ENCODE data around the gene ACTMAP.

DNA sequence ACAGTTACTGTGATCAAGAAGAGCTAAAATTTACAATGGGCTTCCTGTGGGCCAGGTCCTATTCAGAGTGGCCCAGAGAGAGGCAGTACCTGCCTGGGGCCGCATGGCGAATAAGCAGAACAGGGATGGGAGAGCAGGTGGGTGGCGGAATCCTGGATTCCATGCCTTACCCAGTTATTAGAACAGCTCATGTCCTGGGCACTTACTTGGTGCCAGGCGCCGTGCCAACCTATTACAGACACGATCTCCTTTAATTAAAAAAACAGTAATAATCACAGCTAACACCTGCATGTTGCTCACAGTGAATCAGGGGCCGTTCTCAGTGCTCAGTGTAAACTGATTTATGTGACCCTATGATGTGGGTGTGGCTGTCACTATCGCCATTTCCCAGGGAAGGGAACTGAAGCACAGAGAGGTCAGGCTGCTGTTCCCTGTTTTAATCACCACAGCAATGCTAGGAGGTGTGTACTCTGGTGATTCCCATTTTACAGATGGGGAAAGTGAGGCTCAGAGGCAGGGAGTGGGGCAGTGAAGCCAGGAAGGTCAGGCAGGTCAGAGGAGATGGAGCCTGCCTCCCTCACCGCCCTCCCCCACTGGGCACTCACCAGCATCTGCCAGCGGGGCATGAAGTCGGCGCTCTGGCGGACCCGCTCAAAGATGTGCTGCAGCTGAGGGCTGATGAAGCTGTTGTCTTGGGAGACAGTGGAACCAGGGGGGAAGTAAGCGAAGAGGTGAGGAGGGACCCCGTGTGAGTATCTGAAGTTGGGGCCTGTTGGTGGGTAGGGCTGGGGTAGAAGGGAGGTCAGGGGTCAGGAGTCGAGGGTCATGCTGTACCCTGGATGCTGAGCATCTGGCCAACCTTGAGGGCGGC lies 45.6 kb downstream of the ACTMAP start:
- TF ChIP-seq, protein P1, sequence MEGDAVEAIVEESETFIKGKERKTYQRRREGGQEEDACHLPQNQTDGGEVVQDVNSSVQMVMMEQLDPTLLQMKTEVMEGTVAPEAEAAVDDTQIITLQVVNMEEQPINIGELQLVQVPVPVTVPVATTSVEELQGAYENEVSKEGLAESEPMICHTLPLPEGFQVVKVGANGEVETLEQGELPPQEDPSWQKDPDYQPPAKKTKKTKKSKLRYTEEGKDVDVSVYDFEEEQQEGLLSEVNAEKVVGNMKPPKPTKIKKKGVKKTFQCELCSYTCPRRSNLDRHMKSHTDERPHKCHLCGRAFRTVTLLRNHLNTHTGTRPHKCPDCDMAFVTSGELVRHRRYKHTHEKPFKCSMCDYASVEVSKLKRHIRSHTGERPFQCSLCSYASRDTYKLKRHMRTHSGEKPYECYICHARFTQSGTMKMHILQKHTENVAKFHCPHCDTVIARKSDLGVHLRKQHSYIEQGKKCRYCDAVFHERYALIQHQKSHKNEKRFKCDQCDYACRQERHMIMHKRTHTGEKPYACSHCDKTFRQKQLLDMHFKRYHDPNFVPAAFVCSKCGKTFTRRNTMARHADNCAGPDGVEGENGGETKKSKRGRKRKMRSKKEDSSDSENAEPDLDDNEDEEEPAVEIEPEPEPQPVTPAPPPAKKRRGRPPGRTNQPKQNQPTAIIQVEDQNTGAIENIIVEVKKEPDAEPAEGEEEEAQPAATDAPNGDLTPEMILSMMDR (IDR thresholded peaks at IDR 0.05), result no peak
- no peak for TF ChIP-seq POLR2A (IDR thresholded peaks at IDR 0.05)
